NCI-H2227 treated with DMSO at 0.1 percent for 48 hours (cell line): ENCODE data around the gene CEND1.
A peak's percentile ranks its signal among the peaks of the same experiment; 100 is the strongest.

Source experiments
- DNase-seq: peaks from one replicate; lab custom pipeline; 2025; lab: John Stamatoyannopoulos, UW

CEND1 gene

DNA sequence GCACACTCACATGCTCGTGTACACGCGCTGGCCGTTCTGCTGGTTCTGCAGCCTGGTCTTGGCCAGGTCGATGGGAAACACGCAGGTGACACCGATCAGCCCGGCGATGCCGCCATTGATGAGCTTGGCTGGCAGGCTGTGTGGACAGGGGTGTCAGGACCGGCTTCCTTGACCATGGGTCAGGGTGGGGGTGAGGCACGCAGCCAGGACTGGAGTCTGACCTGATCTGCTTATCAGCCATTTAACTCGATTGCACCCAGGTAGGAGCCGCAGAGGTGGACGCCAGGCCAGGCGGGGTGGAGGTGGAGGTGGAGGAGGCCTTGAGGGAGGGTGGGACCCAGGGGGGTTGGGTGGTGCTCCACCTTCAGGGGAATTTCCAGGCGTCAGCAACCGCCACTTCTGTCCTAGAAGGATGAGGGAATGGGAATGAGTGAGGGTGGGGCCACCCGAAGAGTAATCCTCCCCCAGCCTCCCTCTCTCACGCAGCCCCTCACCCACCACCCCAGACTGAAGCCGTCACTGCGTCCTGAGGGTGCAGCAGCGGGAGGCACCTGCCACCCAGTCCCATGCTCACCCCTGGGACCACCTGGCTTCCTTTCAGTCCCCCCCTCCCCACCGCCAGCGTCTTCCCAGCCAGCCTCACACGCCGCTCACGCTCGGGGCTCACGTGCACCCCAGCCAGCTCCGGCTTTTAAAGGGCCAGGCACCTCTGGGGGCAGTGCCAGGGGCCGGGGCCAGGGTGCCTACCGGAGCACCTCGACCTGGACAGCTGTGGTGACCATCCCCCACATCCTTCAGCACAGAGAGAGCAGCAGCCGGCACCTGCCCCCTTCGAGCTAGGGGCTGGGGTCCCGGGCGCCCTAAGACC, 5.1 kb upstream of the CEND1 start:
- no peak for DNase-seq

GRCh38 chr11:794013-794765, 4.3 kb upstream of the CEND1 start:
- no peak for DNase-seq

DNA sequence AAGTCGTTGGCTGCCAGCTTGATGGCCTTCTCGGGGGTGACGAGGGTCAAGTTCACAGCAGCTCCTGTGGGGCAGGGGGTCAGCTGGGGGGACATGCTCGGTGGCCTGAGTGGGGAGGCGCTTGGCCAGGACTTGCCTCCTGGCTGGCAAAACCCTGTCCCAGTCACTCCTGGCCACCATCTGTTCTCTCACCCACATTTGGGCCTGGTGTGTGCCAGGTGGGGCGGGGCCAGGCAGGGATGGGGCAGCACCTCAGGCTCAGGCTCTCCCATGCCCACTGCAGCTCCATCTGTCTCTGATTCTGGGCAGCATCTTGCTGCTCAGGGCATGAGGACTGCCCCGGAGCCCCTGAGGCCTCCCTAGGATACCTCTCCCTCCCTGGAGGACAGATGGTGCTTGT, 3.7 kb upstream of the CEND1 start:
- DNase-seq, result no peak

GRCh38 chr11:792873-793272, 3.0 kb upstream of the CEND1 start:
- no peak for DNase-seq

DNA sequence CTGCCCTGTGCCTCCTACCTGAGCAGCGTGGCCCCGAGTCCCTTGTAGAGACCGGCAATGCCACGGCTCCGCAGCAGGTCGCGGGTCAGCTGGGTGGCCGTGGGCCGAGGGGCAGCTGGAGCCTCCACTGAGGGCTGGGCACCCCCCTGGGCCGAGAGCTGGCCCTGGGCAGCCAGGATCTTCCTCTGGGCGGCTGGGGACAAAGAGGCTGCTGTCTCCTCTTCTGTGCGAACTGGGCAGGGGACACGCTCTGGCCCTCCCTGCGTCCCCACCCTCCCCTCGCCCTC, 2.6 kb upstream of the CEND1 start:
- no peak for DNase-seq

DNA sequence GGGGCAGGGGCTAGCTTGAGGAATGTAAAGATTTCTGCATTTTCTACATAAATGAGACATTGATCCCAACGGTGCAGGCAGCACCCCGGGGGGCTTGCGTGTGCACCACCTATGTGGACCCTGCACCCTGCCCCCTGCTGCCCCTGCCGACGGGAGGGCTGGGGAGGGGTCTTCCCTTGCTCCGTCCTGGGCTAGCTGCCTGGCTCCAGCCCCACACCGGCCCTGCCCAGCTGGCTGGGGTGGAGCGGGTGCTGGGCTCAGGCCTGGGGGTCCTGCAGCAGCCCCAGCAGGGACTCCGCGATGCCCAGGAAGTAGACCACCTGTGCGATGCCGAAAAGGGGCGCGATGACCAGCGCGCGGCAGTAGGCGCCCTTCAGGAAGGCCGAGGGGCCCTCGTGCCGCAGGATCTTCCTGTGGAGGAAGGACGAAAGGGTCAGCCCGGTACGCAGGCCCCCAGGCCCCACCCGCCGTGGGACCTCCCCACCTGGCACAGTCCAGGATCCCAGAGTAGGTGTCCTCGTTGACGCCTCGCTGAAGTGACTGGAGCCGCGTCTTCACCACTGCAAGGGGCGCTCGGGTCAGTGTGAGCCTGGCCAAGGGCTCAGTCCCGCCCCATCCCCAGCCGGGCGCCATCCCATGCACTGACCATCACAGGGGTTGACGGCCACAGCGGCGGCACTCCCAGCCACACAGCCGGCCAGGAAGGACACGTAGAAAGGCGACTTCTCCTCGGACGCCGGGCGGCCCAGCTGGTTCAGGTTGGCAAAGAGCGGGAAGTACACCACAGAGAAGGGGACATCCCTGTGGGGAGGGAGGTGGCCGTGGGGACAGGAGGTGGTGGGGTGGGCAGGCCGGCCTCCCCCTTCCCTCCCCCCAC, 2.0 kb upstream of the CEND1 start:
- DNase-seq, result no peak

DNA sequence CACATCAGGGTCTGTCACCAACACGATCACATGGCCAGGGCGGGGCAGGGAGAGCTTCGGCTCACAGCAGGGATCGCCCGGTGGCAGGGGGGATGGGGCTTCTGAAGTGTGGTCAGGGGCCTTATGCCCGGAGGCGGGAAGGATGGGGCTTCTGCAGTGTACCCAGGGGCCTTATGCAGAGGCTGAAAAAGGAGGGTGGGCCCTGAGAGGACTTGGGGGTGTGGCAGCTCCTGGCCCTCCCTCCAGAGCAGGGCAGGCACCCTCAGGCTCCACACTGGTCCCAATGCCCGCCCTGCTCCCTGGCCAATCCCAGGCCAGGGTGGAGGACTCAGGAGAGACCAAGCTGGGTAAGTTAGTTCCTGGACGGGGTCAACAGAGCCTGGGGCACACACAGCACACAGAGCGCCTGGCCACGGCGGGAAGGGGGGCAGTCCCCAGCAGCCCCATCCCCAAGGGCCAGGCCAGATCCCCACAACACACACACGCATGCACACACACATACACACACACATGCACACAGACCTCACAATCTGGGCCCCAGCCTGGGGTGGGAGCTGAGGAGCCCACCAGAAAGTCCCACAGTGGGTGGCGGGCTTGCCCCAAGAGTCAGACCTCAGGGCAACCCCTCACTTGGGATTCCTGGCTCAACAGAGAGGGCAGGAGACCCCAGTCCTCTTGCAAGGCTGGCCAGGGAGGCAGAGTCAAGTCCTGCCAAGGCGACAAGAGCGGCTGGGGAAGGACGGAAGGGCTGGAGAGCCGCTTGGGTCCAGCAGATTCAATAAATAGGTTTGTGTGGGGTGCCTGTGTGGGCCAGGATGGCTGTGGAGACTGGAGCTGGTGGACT, 1.1 kb upstream of the CEND1 start:
- DNase-seq, result peak; percentile 56

- no peak for DNase-seq
These were observed 643 bp downstream of the CEND1 start for GRCh38 chr11:788953-789940.

GRCh38 chr11:788009-788640, 1.8 kb downstream of the CEND1 start:
- DNase-seq, result no peak

DNA sequence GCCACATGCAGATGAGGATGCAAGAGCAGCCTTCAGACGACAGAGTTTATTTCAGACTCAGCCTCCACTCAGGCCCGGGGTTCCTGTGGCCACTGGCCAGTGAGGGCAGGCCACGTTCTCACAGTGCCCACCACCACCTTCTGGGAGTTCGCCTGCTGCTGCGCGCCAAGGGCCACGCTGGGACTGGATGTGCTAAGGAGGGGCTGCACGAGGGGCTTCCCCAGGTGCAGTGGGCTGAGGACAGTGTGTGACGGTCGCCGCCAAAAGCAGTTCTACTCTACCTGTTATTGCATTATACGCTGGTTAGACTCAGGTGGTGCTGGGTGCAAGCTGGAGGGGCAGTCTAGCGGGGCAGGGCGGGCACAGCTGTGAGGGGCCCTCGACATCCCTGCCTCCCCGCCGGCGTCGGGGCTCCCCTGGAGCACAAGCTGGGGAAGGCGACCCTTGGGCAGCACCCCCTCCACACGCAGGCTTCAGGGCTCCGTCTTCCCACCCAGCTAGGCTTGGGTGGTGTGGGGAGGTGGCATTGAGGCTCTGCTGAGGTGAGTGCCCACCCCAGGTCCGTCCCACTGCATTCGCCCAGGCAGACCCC, 2.7 kb downstream of the CEND1 start:
- no peak for DNase-seq

GRCh38 chr11:786235-787083, 3.4 kb downstream of the CEND1 start:
- no peak for DNase-seq

DNA sequence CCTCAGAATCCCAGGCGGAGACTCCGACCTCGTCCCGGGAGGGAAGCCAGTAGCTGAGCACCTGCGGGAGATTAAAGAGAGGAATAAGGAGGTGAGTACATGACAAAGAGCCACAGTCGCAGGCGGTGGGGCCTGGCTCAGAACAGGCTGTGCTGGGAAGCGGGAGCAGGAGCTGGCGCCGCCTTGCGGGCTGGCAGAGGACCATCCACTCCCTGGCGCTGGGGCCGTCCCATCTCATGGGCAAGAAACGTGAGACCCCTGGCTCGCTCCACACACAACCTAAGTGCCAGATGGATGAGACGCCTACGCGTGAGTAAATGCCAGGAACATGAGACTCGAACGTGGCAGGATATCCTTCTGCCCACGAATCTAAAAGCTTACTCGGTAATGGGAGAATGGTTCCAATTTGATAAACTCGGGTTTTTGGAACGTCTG, 6.3 kb downstream of the CEND1 start:
- DNase-seq, result peak; percentile 52

- DNase-seq, result no peak
These were observed 7.4 kb downstream of the CEND1 start for GRCh38 chr11:782264-783174.

GRCh38 chr11:779955-780532, 9.8 kb downstream of the CEND1 start:
- DNase-seq, result no peak

DNA sequence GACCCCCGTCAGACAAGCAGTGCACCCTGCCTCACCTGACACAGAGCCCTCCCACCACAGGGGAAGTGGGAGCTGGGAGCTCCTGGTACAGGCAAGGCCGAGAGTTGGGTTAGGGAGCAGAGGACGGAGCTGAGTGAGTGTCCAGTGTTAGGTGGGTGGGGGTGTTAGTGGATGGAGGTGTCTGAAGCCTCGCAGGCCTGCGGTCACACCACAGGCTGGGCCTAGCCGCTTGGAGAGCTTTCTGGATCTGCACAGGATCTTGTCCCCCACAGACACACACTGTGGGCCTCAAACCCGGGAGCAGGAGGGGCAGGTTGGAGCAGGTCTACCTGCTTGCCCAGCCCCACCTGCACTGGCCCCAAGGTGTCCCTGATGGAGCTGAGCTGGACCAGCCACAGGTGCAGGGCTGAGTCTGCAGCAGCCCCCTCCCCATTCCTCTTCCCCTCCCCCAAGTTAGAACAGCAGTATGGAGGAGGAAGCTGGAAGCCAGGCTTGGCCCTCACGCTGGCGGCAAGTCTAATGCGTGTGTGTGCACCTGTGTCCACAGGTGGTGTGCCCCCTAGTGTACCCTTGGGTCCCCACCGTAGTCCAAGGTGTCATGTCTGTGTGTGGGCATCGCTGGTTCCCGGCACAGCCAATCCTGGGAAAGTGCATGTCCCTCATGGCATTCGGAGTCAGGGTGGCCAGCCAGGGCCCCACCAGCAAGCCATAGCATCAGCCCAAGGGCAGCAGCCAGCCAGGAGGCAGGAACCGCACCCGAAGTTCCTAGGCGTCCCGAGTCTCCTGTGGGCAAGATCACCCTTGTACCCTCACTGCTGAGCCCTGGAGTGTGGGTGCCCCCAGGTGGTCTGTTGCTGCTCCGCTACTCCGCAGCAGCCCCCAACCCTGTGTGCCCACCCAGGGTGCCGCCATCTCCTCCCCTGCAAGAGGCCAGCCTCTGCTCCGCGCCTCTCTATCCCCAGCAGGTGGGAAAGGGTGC, 10.6 kb downstream of the CEND1 start:
- no peak for DNase-seq
